WTC11 (cell line): Measurements from ENCODE around the gene DAAM2. TPM values are rescaled to one million over a fixed set of nuclear protein-coding genes. Genes with fewer than 3 reads are reported as not detected.

Experiments
- ATAC-seq: fragments of 200-7000 bp; cut with Tn5 transposase; 2 replicates; pipeline ENCODE4 v1.10.0; 2021; ENCODE audit warnings: mild to moderate bottlenecking, moderate library complexity
- CTCF ChIA-PET: fragments of 300-600 bp; sonication (Branson Sonifier 250); formaldehyde crosslinking; loops from one replicate; lab custom pipeline; 2021; ENCODE audit warnings: antibody characterized with exemption; lab: Charles Lee
- POLR2A ChIA-PET: fragments of 350-600 bp; sonication (Branson Sonifier 250); formaldehyde crosslinking; loops from one replicate; lab custom pipeline; 2021; ENCODE audit warnings: antibody characterized with exemption; lab: Charles Lee
- DNase-seq: peaks from one replicate; pipeline ENCODE4 v3.0.0; 2021; ENCODE audit warnings: low spot score
- H3K27ac Mint-ChIP-seq: 2 replicates; pipeline ENCODE4 v1.8.0; 2021; ENCODE audit warnings: mixed read lengths
- H3K27me3 Mint-ChIP-seq: 2 replicates; pipeline ENCODE4 v1.8.0; 2021; ENCODE audit warnings: low read depth, mild to moderate bottlenecking, moderate library complexity, mixed read lengths
- H3K36me3 Mint-ChIP-seq: 2 replicates; pipeline ENCODE4 v1.8.0; 2021; ENCODE audit warnings: mixed read lengths
- H3K4me1 Mint-ChIP-seq: 2 replicates; pipeline ENCODE4 v1.8.0; 2022; ENCODE audit warnings: mixed read lengths
- H3K4me3 Mint-ChIP-seq: 2 replicates; pipeline ENCODE4 v1.8.0; 2021; ENCODE audit warnings: mild to moderate bottlenecking, moderate library complexity, mixed read lengths
- H3K9me3 Mint-ChIP-seq: 2 replicates; pipeline ENCODE4 v1.8.0; 2021; ENCODE audit warnings: mixed read lengths
- GTF2I ChIP-seq: fragments of 250-450 bp; sonication (Bioruptor Pico); conservative IDR thresholded peaks from 2 replicates; pipeline ENCODE4 v1.4.0; 2021; ENCODE audit warnings: mild to moderate bottlenecking
- NR1H2 ChIP-seq: sonication (generic); formaldehyde crosslinking; IDR thresholded peaks from 2 replicates; pipeline ENCODE4 v1.9.0; 2021; ENCODE audit warnings: mild to moderate bottlenecking, moderate library complexity, missing genetic modification reagents
- PREB ChIP-seq: sonication (generic); formaldehyde crosslinking; IDR thresholded peaks from 2 replicates; pipeline ENCODE4 v1.8.1; 2022; ENCODE audit warnings: mild to moderate bottlenecking, missing genetic modification reagents, moderate library complexity, borderline replicate concordance
- SP1 ChIP-seq: sonication (generic); formaldehyde crosslinking; conservative IDR thresholded peaks from 2 replicates; pipeline ENCODE4 v1.8.1; 2022; ENCODE audit warnings: missing genetic modification reagents
- ZNF396 ChIP-seq: fragments of 250-450 bp; sonication (Bioruptor Pico); IDR thresholded peaks from 2 replicates; pipeline ENCODE4 v1.8.0; 2021; ENCODE audit warnings: mild to moderate bottlenecking, moderate library complexity, borderline replicate concordance
- ZNF416 ChIP-seq: fragments of 250-450 bp; sonication (Bioruptor Pico); IDR thresholded peaks from 2 replicates; pipeline ENCODE4 v1.9.0; 2021; ENCODE audit warnings: mild to moderate bottlenecking, inconsistent platforms
- ZNF423 ChIP-seq: fragments of 250-450 bp; sonication (Bioruptor Pico); IDR thresholded peaks from 2 replicates; pipeline ENCODE4 v2.1.2; 2022; ENCODE audit warnings: mild to moderate bottlenecking, moderate library complexity
- ZNF425 ChIP-seq: fragments of 250-450 bp; sonication (Bioruptor Pico); conservative IDR thresholded peaks from 2 replicates; pipeline ENCODE4 v1.9.0; 2021; ENCODE audit warnings: mild to moderate bottlenecking
- ZNF512 ChIP-seq: sonication (generic); formaldehyde crosslinking; IDR thresholded peaks from 2 replicates; pipeline ENCODE4 v1.8.1; 2022; ENCODE audit warnings: missing genetic modification reagents, borderline replicate concordance
- total RNA-seq: library from RNA; stranded (reverse); gene quantifications from 3 replicates; pipeline ENCODE4 v1.2.3, GENCODE V29; 2021
- TF ChIP-seq, protein P1 (sequence below): fragments of 250-450 bp; sonication (Bioruptor Pico); IDR thresholded peaks from 2 replicates; pipeline ENCODE4 v1.9.0; 2021; ENCODE audit warnings: mild to moderate bottlenecking, borderline replicate concordance
- TF ChIP-seq, protein P2 (sequence below): sonication (generic); formaldehyde crosslinking; IDR thresholded peaks from 2 replicates; pipeline ENCODE4 v1.8.0; 2022; ENCODE audit warnings: missing genetic modification reagents
- TF ChIP-seq, protein P3 (sequence below): sonication (generic); formaldehyde crosslinking; IDR thresholded peaks from 2 replicates; pipeline ENCODE4 v1.8.1; 2023; ENCODE audit warnings: mild to moderate bottlenecking, missing genetic modification reagents
- TF ChIP-seq, protein P4 (sequence below): sonication (generic); formaldehyde crosslinking; IDR thresholded peaks from 2 replicates; pipeline ENCODE4 v1.8.0; 2023; ENCODE audit warnings: mild to moderate bottlenecking, missing genetic modification reagents

The DAAM2 gene
- total RNA-seq, 1 experiment from 2014 or later, result 2.0 TPM

GRCh38 chr6:39811835-39812345 lies 19.7 kb downstream of the DAAM2 start (continued):
- TF ChIP-seq ZNF425 (CRISPR knock-in tag) (no peak), SP1 (CRISPR knock-in tag) (no peak)
- TF ChIP-seq, protein P1, sequence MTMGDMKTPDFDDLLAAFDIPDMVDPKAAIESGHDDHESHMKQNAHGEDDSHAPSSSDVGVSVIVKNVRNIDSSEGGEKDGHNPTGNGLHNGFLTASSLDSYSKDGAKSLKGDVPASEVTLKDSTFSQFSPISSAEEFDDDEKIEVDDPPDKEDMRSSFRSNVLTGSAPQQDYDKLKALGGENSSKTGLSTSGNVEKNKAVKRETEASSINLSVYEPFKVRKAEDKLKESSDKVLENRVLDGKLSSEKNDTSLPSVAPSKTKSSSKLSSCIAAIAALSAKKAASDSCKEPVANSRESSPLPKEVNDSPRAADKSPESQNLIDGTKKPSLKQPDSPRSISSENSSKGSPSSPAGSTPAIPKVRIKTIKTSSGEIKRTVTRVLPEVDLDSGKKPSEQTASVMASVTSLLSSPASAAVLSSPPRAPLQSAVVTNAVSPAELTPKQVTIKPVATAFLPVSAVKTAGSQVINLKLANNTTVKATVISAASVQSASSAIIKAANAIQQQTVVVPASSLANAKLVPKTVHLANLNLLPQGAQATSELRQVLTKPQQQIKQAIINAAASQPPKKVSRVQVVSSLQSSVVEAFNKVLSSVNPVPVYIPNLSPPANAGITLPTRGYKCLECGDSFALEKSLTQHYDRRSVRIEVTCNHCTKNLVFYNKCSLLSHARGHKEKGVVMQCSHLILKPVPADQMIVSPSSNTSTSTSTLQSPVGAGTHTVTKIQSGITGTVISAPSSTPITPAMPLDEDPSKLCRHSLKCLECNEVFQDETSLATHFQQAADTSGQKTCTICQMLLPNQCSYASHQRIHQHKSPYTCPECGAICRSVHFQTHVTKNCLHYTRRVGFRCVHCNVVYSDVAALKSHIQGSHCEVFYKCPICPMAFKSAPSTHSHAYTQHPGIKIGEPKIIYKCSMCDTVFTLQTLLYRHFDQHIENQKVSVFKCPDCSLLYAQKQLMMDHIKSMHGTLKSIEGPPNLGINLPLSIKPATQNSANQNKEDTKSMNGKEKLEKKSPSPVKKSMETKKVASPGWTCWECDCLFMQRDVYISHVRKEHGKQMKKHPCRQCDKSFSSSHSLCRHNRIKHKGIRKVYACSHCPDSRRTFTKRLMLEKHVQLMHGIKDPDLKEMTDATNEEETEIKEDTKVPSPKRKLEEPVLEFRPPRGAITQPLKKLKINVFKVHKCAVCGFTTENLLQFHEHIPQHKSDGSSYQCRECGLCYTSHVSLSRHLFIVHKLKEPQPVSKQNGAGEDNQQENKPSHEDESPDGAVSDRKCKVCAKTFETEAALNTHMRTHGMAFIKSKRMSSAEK (CRISPR knock-in tag), result no peak

DNA sequence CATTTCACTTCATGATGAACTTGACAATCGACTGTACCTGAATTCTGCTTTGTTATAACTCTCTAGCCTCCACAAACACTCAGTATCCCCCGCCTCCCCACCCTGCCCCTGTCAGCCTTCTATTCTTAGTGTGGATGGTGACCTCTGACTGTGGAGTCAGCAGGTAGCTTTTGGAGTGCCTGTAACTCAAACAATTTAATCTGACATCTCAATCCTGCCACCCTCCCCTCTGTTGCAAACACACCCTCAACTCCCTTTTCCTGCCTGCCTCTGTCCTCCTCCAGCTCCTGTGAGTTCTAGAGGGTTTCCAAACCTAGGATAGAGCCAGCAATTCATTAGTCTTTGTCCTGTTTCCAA lies 20.3 kb downstream of the DAAM2 start:
- Mint-ChIP-seq H3K4me1 (peaks cover 41% of the 10 kb centered on the region), H3K27me3 (peaks cover 4% of the 10 kb centered on the region; the same call in 1 of the 2 replicates), H3K9me3 (no peaks in the 10 kb centered on the region), H3K4me3 (no peak overlapping the region), H3K36me3 (no peaks in the 10 kb centered on the region), H3K27ac (no peak overlapping the region)
- POLR2A ChIA-PET, result no interaction called here
- ATAC-seq (no peak), DNase-seq (no peak)
- TF ChIP-seq ZNF396 (no peak), NR1H2 (CRISPR knock-in tag) (no peak)
- TF ChIP-seq, protein P2, sequence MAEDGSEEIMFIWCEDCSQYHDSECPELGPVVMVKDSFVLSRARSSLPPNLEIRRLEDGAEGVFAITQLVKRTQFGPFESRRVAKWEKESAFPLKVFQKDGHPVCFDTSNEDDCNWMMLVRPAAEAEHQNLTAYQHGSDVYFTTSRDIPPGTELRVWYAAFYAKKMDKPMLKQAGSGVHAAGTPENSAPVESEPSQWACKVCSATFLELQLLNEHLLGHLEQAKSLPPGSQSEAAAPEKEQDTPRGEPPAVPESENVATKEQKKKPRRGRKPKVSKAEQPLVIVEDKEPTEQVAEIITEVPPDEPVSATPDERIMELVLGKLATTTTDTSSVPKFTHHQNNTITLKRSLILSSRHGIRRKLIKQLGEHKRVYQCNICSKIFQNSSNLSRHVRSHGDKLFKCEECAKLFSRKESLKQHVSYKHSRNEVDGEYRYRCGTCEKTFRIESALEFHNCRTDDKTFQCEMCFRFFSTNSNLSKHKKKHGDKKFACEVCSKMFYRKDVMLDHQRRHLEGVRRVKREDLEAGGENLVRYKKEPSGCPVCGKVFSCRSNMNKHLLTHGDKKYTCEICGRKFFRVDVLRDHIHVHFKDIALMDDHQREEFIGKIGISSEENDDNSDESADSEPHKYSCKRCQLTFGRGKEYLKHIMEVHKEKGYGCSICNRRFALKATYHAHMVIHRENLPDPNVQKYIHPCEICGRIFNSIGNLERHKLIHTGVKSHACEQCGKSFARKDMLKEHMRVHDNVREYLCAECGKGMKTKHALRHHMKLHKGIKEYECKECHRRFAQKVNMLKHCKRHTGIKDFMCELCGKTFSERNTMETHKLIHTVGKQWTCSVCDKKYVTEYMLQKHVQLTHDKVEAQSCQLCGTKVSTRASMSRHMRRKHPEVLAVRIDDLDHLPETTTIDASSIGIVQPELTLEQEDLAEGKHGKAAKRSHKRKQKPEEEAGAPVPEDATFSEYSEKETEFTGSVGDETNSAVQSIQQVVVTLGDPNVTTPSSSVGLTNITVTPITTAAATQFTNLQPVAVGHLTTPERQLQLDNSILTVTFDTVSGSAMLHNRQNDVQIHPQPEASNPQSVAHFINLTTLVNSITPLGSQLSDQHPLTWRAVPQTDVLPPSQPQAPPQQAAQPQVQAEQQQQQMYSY (CRISPR knock-in tag), result no peak
- CTCF ChIA-PET, result interaction anchor here (1.9 kb wide), 1 partner anchor 12 kb away, joined by 5 read pairs; no protein-coding TSS in a partner anchor

GRCh38 chr6:39812853-39813533 lies 20.8 kb downstream of the DAAM2 start:
- ChIA-PET CTCF (interaction anchor here (0.6 to 1.9 kb wide), 2 partner anchors 11 to 168 kb away, joined by 4 to 5 read pairs; no protein-coding TSS in a partner anchor), POLR2A (no interaction called here)
- H3K4me3 Mint-ChIP-seq, result no peak overlapping the region
- H3K36me3 Mint-ChIP-seq, result no peaks in the 10 kb centered on the region
- H3K4me1 Mint-ChIP-seq, result peaks cover 41% of the 10 kb centered on the region
- TF ChIP-seq ZNF512 (no peak), ZNF423 (no peak), ZNF416 (CRISPR knock-in tag) (no peak), GTF2I (CRISPR knock-in tag) (no peak), PREB (no peak)
- TF ChIP-seq, protein P3, sequence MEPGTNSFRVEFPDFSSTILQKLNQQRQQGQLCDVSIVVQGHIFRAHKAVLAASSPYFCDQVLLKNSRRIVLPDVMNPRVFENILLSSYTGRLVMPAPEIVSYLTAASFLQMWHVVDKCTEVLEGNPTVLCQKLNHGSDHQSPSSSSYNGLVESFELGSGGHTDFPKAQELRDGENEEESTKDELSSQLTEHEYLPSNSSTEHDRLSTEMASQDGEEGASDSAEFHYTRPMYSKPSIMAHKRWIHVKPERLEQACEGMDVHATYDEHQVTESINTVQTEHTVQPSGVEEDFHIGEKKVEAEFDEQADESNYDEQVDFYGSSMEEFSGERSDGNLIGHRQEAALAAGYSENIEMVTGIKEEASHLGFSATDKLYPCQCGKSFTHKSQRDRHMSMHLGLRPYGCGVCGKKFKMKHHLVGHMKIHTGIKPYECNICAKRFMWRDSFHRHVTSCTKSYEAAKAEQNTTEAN, result no peak
- TF ChIP-seq, protein P4, sequence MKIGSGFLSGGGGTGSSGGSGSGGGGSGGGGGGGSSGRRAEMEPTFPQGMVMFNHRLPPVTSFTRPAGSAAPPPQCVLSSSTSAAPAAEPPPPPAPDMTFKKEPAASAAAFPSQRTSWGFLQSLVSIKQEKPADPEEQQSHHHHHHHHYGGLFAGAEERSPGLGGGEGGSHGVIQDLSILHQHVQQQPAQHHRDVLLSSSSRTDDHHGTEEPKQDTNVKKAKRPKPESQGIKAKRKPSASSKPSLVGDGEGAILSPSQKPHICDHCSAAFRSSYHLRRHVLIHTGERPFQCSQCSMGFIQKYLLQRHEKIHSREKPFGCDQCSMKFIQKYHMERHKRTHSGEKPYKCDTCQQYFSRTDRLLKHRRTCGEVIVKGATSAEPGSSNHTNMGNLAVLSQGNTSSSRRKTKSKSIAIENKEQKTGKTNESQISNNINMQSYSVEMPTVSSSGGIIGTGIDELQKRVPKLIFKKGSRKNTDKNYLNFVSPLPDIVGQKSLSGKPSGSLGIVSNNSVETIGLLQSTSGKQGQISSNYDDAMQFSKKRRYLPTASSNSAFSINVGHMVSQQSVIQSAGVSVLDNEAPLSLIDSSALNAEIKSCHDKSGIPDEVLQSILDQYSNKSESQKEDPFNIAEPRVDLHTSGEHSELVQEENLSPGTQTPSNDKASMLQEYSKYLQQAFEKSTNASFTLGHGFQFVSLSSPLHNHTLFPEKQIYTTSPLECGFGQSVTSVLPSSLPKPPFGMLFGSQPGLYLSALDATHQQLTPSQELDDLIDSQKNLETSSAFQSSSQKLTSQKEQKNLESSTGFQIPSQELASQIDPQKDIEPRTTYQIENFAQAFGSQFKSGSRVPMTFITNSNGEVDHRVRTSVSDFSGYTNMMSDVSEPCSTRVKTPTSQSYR (CRISPR knock-in tag), result no peak
- no peak overlapping the region for H3K27ac Mint-ChIP-seq
- peaks cover 4% of the 10 kb centered on the region; the same call in 1 of the 2 replicates for H3K27me3 Mint-ChIP-seq
- ATAC-seq, result peak; percentile 39
- no peaks in the 10 kb centered on the region for H3K9me3 Mint-ChIP-seq
- DNase-seq, result no peak
